ENCODE data around the gene PLK4.

- TF ChIP-seq CTCF (conservative IDR thresholded peaks at IDR 0.05 in 1 of 2, IDR thresholded peaks at IDR 0.05 in 1 of 2; ENCODE audit: extremely low read depth in 1 of 2, insufficient read depth in 1 of 2, low read depth in 1 of 2, low read length in 2 of 2) (no peak), EZH2 (IDR thresholded peaks at IDR 0.05; ENCODE audit: borderline replicate concordance, low read length) (no peak)
Observed at GRCh38 chr4:127856813-127857447, 23.8 kb upstream of the PLK4 start.

Data from mammary epithelial cell (primary cell).